ENCODE measurements around the gene KRT86.

GRCh38 chr12:52232203-52232673 is 42.2 kb upstream of the KRT86 start:
- no peak for TF ChIP-seq CTCF (IDR thresholded peaks at IDR 0.05)
- TF ChIP-seq POLR2A (IDR thresholded peaks at IDR 0.05): no peak
